H1 (cell line): ENCODE results near the gene SIM2. TPM values are rescaled to one million over a fixed set of nuclear protein-coding genes. Genes with fewer than 3 reads are reported as not detected.

Experiments
- CTCF ChIA-PET: fragments of 300-600 bp; sonication (Branson Sonifier 250); formaldehyde crosslinking; loops from one replicate; lab custom pipeline; 2021; ENCODE audit not compliant: partially characterized antibody; lab: Charles Lee
- POLR2A ChIA-PET: fragments of 300-600 bp; sonication (Branson Sonifier 250); formaldehyde crosslinking; loops from one replicate; lab custom pipeline; 2021; ENCODE audit warnings: inconsistent platforms; ENCODE audit not compliant: partially characterized antibody; lab: Charles Lee
- DNase-seq, 2 experiments: peaks; one replicate each; pipeline versions ENCODE4 v3.0.0 to v3.0.0-alpha.2; 2010 to 2022; ENCODE audit warnings: low spot score in 2 of 2, low read depth in 1 of 2, mixed read lengths in 1 of 2
- FAIRE-seq: peaks from 2 replicates; lab custom pipeline; 2011; peaks lifted over from hg19 to GRCh38; lab: Jason Lieb, UNC
- H2AFZ ChIP-seq: 2 replicates; pipeline ENCODE4 v1.8.1; 2012; ENCODE audit warnings: low read length, inconsistent platforms
- H2AK5ac ChIP-seq: 2 replicates; pipeline ENCODE4 v1.6.1; 2013; ENCODE audit warnings: low read depth, low read length
- H2BK120ac ChIP-seq: replicated peaks from 2 replicates; pipeline ENCODE3; 2013; ENCODE audit warnings: low read depth, low read length, inconsistent platforms
- H2BK12ac ChIP-seq: 2 replicates; pipeline ENCODE4 v1.6.1; 2013; ENCODE audit warnings: low read depth, low read length
- H2BK15ac ChIP-seq: 2 replicates; pipeline ENCODE4 v1.6.1; 2013; ENCODE audit warnings: low read length
- H2BK20ac ChIP-seq: 2 replicates; pipeline ENCODE4 v1.6.1; 2013; ENCODE audit warnings: low read length
- H2BK5ac ChIP-seq: 2 replicates; pipeline ENCODE4 v1.6.1; 2013; ENCODE audit warnings: low read depth, low read length
- H3K14ac ChIP-seq: 2 replicates; pipeline ENCODE4 v1.6.1; 2013; ENCODE audit warnings: inconsistent platforms; ENCODE audit not compliant: insufficient read length
- H3K18ac ChIP-seq: 2 replicates; pipeline ENCODE4 v1.6.1; 2013; ENCODE audit warnings: low read length; ENCODE audit errors: extremely low read depth
- H3K23ac ChIP-seq: 2 replicates; pipeline ENCODE4 v1.6.1; 2013; ENCODE audit warnings: inconsistent platforms; ENCODE audit not compliant: insufficient read length
- H3K23me2 ChIP-seq: 2 replicates; pipeline ENCODE4 v1.6.1; 2013; ENCODE audit warnings: low read depth, low read length
- H3K27ac ChIP-seq: 2 replicates; pipeline ENCODE4 v1.6.1; 2011; ENCODE audit warnings: low read depth, low read length, inconsistent platforms
- H3K27me3 ChIP-seq, 4 experiments: replicated peaks in 1 of 4; 1 replicate in 1 of 4; 2 replicates in 3 of 4; pipeline versions ENCODE4 v1.6.1 to v1.8.1; 2011 to 2013; ENCODE audit warnings: low read length in 3 of 4, mild to moderate bottlenecking in 3 of 4, inconsistent platforms in 2 of 4, mixed read lengths in 2 of 4, moderate library complexity in 1 of 4; ENCODE audit not compliant: control insufficient read depth in 3 of 4, insufficient read depth in 3 of 4; ENCODE audit errors: extremely low read depth in 1 of 4
- H3K36me3 ChIP-seq, 4 experiments: 2 replicates each; pipeline versions ENCODE4 v1.6.1 to v1.8.1; 2011 to 2013; ENCODE audit warnings: mild to moderate bottlenecking in 4 of 4, low read length in 3 of 4, moderate library complexity in 2 of 4, control low read depth in 1 of 4, inconsistent platforms in 1 of 4; ENCODE audit not compliant: insufficient read depth in 4 of 4, control insufficient read depth in 2 of 4
- H3K4ac ChIP-seq: replicated peaks from 2 replicates; pipeline ENCODE3; 2013; ENCODE audit warnings: low read length, low read depth, mixed read lengths, inconsistent platforms; ENCODE audit not compliant: insufficient read length
- H3K4me1 ChIP-seq, 4 experiments: replicated peaks in 1 of 4; 1 replicate in 1 of 4; 2 replicates in 3 of 4; pipeline versions ENCODE4 v1.6.1 to v1.8.1; 2011 to 2013; ENCODE audit warnings: low read length in 3 of 4, inconsistent platforms in 2 of 4, mixed read lengths in 1 of 4; ENCODE audit not compliant: insufficient read depth in 4 of 4, control insufficient read depth in 3 of 4
- H3K4me2 ChIP-seq, 2 experiments: 2 replicates each; pipeline versions ENCODE4 v1.6.1 to v1.8.1; 2011 to 2013; ENCODE audit warnings: low read depth in 2 of 2, low read length in 2 of 2, control low read depth in 1 of 2, inconsistent platforms in 1 of 2, mild to moderate bottlenecking in 1 of 2; ENCODE audit not compliant: insufficient read depth in 1 of 2
- H3K4me3 ChIP-seq, 4 experiments: fragments of 200-600, 300-600 bp in 1 of 4; sonication (generic), shearing (Covaris generic), sonication (Bioruptor Twin) in 1 of 4; 2 replicates each; pipeline versions ENCODE4 v1.5.1 to v1.8.1; 2011 to 2016; ENCODE audit warnings: low read length in 4 of 4, low read depth in 3 of 4, control low read depth in 2 of 4, inconsistent platforms in 2 of 4, mild to moderate bottlenecking in 2 of 4, mixed read lengths in 1 of 4, moderate library complexity in 1 of 4; ENCODE audit not compliant: insufficient read depth in 2 of 4; ENCODE audit errors: extremely low read depth in 1 of 4
- H3K56ac ChIP-seq: replicated peaks from 2 replicates; pipeline ENCODE3; 2013; ENCODE audit warnings: low read depth, mild to moderate bottlenecking, mixed read lengths, low read length, inconsistent platforms; ENCODE audit not compliant: insufficient read length
- H3K79me1 ChIP-seq: 2 replicates; pipeline ENCODE4 v1.6.1; 2013; ENCODE audit warnings: low read depth, low read length, control low read depth
- H3K79me2 ChIP-seq, 2 experiments: 2 replicates each; pipeline versions ENCODE4 v1.6.1 to v1.8.1; 2012 to 2013; ENCODE audit warnings: low read length in 2 of 2, mild to moderate bottlenecking in 2 of 2, inconsistent platforms in 1 of 2; ENCODE audit not compliant: insufficient read depth in 2 of 2, control insufficient read depth in 1 of 2
- H3K9ac ChIP-seq, 4 experiments: replicated peaks in 1 of 4; 1 replicate in 1 of 4; 2 replicates in 3 of 4; pipeline versions ENCODE4 v1.6.1 to v1.8.1; 2011 to 2013; ENCODE audit warnings: low read depth in 3 of 4, low read length in 3 of 4, control low read depth in 2 of 4, mild to moderate bottlenecking in 2 of 4, moderate library complexity in 2 of 4, inconsistent platforms in 1 of 4; ENCODE audit errors: extremely low read depth in 1 of 4
- H3K9me3 ChIP-seq, 2 experiments: 2 replicates each; pipeline versions ENCODE4 v1.6.1 to v1.8.1; 2012 to 2013; ENCODE audit warnings: mild to moderate bottlenecking in 2 of 2, moderate library complexity in 2 of 2, control low read depth in 1 of 2, inconsistent platforms in 1 of 2, low read depth in 1 of 2, low read length in 1 of 2, mixed read lengths in 1 of 2; ENCODE audit not compliant: insufficient read depth in 2 of 2
- H4K20me1 ChIP-seq, 2 experiments: replicated peaks in 1 of 2; 2 replicates each; pipeline versions ENCODE3 to v1.8.1; 2011 to 2013; ENCODE audit warnings: inconsistent platforms in 2 of 2, low read length in 2 of 2, mild to moderate bottlenecking in 1 of 2; ENCODE audit not compliant: insufficient read depth in 2 of 2, control insufficient read depth in 1 of 2
- H4K5ac ChIP-seq: 2 replicates; pipeline ENCODE4 v1.6.1; 2013; ENCODE audit warnings: low read length, low read depth, mixed read lengths, inconsistent platforms; ENCODE audit not compliant: insufficient read length
- H4K8ac ChIP-seq: 2 replicates; pipeline ENCODE4 v1.8.0; 2013; ENCODE audit warnings: mild to moderate bottlenecking, moderate library complexity, low read length, inconsistent platforms; ENCODE audit not compliant: insufficient read depth; ENCODE audit errors: extremely low read depth
- H4K91ac ChIP-seq: replicated peaks from 2 replicates; pipeline ENCODE3; 2013; ENCODE audit warnings: low read length, mixed read lengths, inconsistent platforms; ENCODE audit not compliant: insufficient read length
- ATF3 ChIP-seq: IDR thresholded peaks from 2 replicates; pipeline ENCODE4 v1.6.1; 2011; ENCODE audit warnings: low read depth, mild to moderate bottlenecking, low read length; ENCODE audit not compliant: insufficient read depth
- SIN3A ChIP-seq, 2 experiments: IDR thresholded peaks in 1 of 2; conservative IDR thresholded peaks in 1 of 2; 2 replicates each; pipeline ENCODE4 v1.6.1; 2011 to 2012; ENCODE audit warnings: low read length in 2 of 2, improper control_type of control experiment in 1 of 2, low read depth in 1 of 2, mild to moderate bottlenecking in 1 of 2
- WGBS, 2 experiments: shearing (Covaris generic) in 1 of 2; methylation state at CpG; one replicate each; pipeline versions ENCODE4 v1.1.6 to v1.1.7; 2013 to 2015; ENCODE audit warnings: low lambda C conversion rate in 2 of 2, mixed read lengths in 2 of 2, inconsistent platforms in 1 of 2, low coverage in 1 of 2, missing lambda C conversion rate in 1 of 2; ENCODE audit not compliant: insufficient replicate concordance in 2 of 2, insufficient coverage in 1 of 2, insufficient read length in 1 of 2; ENCODE audit errors: extremely low coverage in 1 of 2, missing lambda C conversion rate in 1 of 2; 5-methylcytosine and 5-hydroxymethylcytosine counted together
- polyA plus RNA-seq, 7 experiments: library from polyadenylated mRNA; depleted of rRNA in 3 of 7; stranded (reverse) in 5 of 7; unstranded in 2 of 7; fragments of >200 nt in 5 of 7; fragments of 200-250 nt in 2 of 7; gene quantifications; 1 replicate in 5 of 7; 2 replicates in 1 of 7; 4 replicates in 1 of 7; pipeline versions ENCODE4 v1.2.1 to v1.2.3, GENCODE V29; 2011 to 2013; ENCODE audit warnings: missing spikeins in 2 of 7, mixed read lengths in 2 of 7
- total RNA-seq: library from RNA; stranded (reverse); fragmentation: NEBNext Ultra II Directional; extraction: Animal tissue kit (Norgen Biotek cat#: 25700); gene quantifications from 2 replicates; pipeline ENCODE4 v1.2.1, GENCODE V29; 2021

The SIM2 gene
- total and polyA plus RNA-seq, 2 of the 8 experiments (the other 6 are each of a cell fraction or from before 2014, with no cell fraction given) = 0.05 to 0.26 TPM

DNA sequence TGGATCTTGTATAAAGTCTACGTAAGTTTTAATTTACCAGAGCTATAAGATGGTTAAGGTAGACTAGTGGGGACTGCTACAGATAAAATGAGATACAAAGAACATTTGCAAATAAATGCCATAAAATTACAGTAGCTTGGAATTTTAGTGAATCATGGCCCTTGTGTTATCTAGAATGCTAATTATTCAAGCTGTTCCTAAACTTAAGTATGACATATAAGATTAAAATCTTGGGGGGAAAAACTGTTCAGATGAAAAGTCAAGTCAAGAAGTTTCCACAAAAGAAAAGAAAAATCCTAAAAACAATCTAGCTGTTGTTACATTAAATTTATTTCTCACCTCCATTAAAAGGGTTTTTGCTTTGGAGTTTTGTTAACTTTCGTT is 51.7 kb downstream of the SIM2 start:
- H3K27ac ChIP-seq = peak overlapping the region; percentile 93
- H4K5ac ChIP-seq = peak overlapping the region; percentile 40
- peaks cover 8% of the 10 kb centered on the region for H3K23me2 ChIP-seq
- ChIA-PET CTCF (interaction anchor here (0.7 to 2.5 kb wide), 7 partner anchors 40 to 197 kb away, joined by 3 to 8 read pairs (median 3); no protein-coding TSS in a partner anchor), POLR2A (interaction anchor here (0.7 to 2.5 kb wide), 6 partner anchors 8 to 108 kb away, joined by 3 to 9 read pairs (median 4); no protein-coding TSS in a partner anchor)
- H2BK20ac ChIP-seq = no peak overlapping the region
- FAIRE-seq (no peak), DNase-seq (no peak)
- no peak for TF ChIP-seq ATF3
- TF ChIP-seq SIN3A (conservative IDR thresholded peaks at IDR 0.05 in 1 of 2, IDR thresholded peaks at IDR 0.05 in 1 of 2; ENCODE audit: low read depth in 1 of 2, low read length in 2 of 2) = 0 out of 4 replicates have a peak, but pooled peaks of 1 of the 2 experiments have one; percentile 1
- H3K23ac ChIP-seq = no peak overlapping the region
- H3K56ac ChIP-seq = no peak overlapping the region
- no peak overlapping the region for H3K4ac ChIP-seq
- H2BK5ac ChIP-seq = peak overlapping the region; percentile 99; the same call in 1 of the 2 replicates
- no peaks in the 10 kb centered on the region for H3K36me3 ChIP-seq
- H3K79me2 ChIP-seq = no peaks in the 10 kb centered on the region
- no peaks in the 10 kb centered on the region for H4K20me1 ChIP-seq
- H3K18ac ChIP-seq = no peak overlapping the region
- no peak overlapping the region for H4K8ac ChIP-seq
- peak overlapping the region in 3 of 4 experiments; percentile 2 to 41 (median 15); a peak in 1 of 8 replicates for H3K4me3 ChIP-seq
- peak overlapping the region; percentile 62 to 67 for H3K4me2 ChIP-seq
- peaks cover 0 to 15% (median 7%) of the 10 kb centered on the region in 4 experiments; a peak in 5 of 7 replicates for H3K27me3 ChIP-seq
- H2BK15ac ChIP-seq = no peak overlapping the region
- no peak overlapping the region for H4K91ac ChIP-seq
- no peak overlapping the region; the same call in 1 of the 2 replicates for H2BK12ac ChIP-seq
- WGBS, 2 experiments = 38% methylated on average over 2 of the region's 2 CpGs; no CpG with 5 or more reads in 1 of the 2 experiments
- no peaks in the 10 kb centered on the region for H3K9me3 ChIP-seq
- no peak overlapping the region for H2BK120ac ChIP-seq
- peaks cover 17 to 29% (median 19%) of the 10 kb centered on the region in 4 experiments for H3K4me1 ChIP-seq
- H2AK5ac ChIP-seq = no peak overlapping the region
- peak overlapping the region in 2 of 4 experiments; percentile 15 to 58; a peak in 2 of 7 replicates for H3K9ac ChIP-seq
- H3K14ac ChIP-seq = no peak overlapping the region
- H3K79me1 ChIP-seq = no peaks in the 10 kb centered on the region
- no peak overlapping the region for H2AFZ ChIP-seq
